Endothelial cell of hepatic sinusoid (primary cell): ENCODE results near the gene OR2H1.

Source experiments
- in situ Hi-C: cut with HindIII; loops from 2 replicates; pipeline ENCODE4 v1.10.0; 2017; ENCODE audit warnings: low sequenced_read_pairs

The OR2H1 gene

DNA sequence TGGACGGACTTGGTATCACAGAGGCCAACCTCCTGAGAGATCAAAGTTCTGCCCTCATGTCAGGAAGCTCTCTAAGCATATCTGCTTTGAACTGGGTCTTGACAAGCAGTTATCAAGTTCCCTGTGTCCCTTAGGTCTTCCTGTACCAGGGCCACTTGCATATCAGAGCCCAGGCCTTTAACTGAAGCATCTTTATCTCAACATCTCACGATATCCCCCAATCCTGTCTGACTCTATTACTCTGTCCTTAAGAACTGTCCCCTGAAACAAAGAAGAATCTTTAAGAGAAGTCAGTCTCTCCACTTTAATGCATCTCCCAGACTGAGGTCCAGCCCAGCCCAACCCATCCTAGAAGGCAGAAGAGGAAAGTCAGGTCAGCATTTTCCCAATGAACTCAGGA lies 22.6 kb downstream of the OR2H1 start:
- in situ Hi-C loops, result loop anchor here (5.0 kb wide), 1 partner anchor 33 kb away; no protein-coding TSS in a partner anchor

DNA sequence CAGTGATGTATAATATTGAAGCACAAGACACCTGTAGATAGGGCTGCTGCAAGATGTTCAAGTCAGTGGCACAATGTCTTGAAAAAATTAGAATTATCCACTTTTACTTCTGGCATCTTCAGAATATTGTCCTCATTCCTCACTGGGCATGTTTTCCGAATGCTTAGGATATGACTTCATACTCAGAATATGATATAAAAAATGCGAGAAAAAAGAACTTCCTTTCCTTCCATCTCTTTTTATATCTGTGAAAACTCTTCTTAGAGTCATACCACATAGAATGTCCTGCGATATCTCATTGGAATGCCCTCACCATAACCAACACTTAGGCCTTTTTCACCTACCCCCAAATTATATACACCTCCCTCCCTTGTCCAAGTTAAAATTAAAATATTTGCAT lies 26.2 kb downstream of the OR2H1 start:
- in situ Hi-C loops, result no loop called here

- in situ Hi-C loops, result no loop called here
These were observed 26.8 kb downstream of the OR2H1 start for GRCh38 chr6:29483735-29484134.

DNA sequence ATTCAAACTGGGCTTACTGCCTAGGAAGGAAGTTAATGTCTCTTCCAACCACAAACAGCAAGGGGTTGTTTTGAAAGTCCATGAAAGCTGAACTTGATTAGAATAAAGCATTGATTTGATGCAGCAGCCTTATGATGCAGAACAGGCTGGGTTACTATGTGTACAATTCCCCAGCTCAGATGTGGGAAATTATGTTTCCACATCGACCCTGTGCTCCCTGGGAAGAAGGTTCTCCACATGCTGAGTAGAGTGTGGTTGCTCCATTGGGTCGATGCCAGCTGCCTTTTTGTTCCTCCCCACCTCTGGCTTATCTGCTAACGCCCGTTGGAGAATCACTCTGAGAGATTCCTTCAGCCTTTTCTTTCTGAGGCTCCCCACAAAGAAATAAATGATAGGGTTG lies 29.6 kb downstream of the OR2H1 start:
- in situ Hi-C loops, result no loop called here

DNA sequence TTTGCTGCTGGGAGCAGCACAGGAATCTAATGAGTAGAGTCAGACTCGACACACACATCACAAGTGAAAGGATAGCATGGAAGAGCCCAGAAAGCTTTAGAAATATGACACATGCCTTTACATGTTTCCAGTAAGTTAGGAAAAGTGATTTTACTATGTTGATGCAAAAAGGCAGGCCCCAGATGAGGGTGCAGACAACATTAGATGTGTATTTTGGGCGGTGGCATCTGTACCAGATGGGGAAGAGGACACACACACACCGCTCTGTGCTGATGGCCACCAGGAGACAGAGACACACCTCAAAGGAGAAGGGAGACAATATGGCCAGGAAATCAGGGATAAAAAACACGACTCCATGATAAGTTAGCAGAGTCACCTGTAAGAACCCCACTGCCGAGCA lies 30.2 kb downstream of the OR2H1 start:
- in situ Hi-C loops, result no loop called here

DNA sequence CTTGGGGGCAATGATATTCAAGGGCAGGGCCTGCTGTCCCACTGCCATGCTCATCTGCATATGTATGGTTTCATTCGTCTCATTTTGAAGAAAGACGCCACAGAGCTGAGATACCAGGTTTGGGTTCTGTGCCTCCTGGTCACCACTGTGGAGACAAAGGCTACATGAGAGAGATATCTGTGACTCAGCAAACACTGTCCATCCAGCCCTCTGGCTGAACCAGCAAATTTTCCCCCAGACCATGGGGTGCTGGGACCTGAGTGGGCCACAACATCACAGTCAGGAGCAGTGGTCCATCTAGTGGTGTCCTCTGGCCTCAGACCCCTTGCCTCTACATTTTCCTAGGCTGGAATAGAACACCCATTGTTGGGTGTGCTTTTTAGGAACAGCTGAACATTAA lies 30.7 kb downstream of the OR2H1 start, which contains the start of gene MAS1L:
TSS of gene MAS1L (minus strand) at position 297 of the 400 bp plus-strand sequence. CDS start at position 243, 54 bp downstream.
- in situ Hi-C loops, result no loop called here

DNA sequence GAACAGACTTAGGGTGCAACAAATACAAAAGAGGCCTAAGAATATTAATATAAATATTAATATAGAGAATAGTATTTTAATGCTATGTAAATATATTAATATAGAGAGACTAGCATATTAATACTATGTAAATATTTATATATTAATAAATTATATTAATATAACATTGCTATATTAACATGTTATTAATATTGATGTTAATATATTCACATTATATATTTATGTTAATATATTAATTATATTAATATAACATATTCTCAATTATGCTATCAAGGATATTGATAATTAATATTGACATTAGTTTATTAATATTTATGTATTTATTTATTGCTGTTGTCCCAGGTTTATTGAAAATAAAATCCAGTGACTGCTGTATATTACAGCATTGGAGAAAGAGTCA lies 31.9 kb downstream of the OR2H1 start:
- in situ Hi-C loops, result no loop called here

GRCh38 chr6:29489286-29489685 lies 32.3 kb downstream of the OR2H1 start:
- in situ Hi-C loops, result no loop called here

GRCh38 chr6:29490055-29490454 lies 33.1 kb downstream of the OR2H1 start:
- in situ Hi-C loops, result no loop called here

- in situ Hi-C loops, result no loop called here
These were observed 33.6 kb downstream of the OR2H1 start for GRCh38 chr6:29490552-29490951.

- in situ Hi-C loops, result no loop called here
These were observed 34.6 kb downstream of the OR2H1 start for GRCh38 chr6:29491574-29491973.

GRCh38 chr6:29493261-29493660 lies 36.3 kb downstream of the OR2H1 start:
- in situ Hi-C loops, result no loop called here

DNA sequence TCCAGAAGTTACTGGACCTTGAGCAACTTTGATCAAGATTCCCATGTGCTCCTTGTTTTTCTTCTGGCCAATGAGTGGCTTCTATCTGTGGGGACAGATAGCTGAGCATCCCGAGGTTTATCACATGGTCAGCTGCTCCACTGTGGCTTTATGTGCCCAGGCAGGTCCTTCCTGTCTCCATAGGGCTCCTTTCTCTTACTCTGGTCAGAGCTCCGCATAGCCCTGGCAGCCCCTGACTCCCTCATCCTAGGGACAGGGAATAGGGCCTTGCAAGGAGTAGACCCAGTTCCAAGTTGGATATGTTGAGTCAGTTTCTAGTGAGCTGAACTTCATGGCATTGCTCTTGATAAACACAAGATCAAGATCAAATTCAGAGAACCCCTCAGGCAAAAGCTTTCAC lies 37.2 kb downstream of the OR2H1 start:
- in situ Hi-C loops, result no loop called here

GRCh38 chr6:29495571-29495970 lies 38.6 kb downstream of the OR2H1 start:
- in situ Hi-C loops, result no loop called here

DNA sequence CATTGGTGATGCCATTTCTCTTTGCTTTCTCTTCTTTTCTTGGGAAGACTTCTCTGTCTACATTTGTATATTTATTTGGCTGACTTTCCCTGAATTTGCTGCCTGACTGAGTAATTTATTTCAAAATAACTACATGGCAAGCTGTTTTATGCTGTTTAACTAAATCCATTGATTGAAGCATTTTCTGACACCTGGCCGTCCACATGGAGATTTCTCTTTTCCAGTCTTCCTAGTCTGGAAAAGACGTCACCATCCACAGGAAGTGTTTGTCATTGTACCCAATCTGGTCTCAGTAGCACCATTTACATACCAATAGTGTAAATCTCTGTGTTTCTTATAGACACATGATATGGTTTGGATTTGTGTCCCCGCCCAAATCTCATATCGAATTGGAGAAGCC lies 40.0 kb downstream of the OR2H1 start:
- in situ Hi-C loops, result no loop called here

GRCh38 chr6:29499704-29500103 lies 42.7 kb downstream of the OR2H1 start:
- in situ Hi-C loops, result loop anchor here (5.0 kb wide), 1 partner anchor 67 kb away; no protein-coding TSS in a partner anchor

GRCh38 chr6:29500594-29500993 lies 43.6 kb downstream of the OR2H1 start:
- in situ Hi-C loops, result loop anchor here (5.0 kb wide), 1 partner anchor 68 kb away; no protein-coding TSS in a partner anchor

DNA sequence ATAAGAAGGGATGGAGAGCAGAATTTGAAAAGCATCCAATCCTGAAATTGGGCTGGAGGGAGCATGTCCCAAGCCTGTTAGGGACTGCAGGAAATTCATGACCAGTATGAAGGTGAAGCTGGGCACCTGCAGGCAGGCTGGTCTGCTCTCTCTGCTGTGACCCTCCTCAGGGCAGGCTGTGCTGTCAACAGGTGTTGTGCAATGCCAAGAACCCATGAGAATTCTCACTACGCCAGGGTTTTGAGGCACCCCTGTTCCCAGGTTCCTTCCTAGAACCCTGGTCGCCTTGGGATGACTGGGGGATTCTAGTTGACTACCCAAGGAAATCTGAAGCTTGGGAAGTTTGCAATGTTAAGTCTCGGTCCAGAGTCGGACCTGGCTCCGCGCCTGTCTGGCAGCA lies 44.2 kb downstream of the OR2H1 start:
- in situ Hi-C loops, result loop anchor here (5.0 kb wide), 1 partner anchor 69 kb away; no protein-coding TSS in a partner anchor

DNA sequence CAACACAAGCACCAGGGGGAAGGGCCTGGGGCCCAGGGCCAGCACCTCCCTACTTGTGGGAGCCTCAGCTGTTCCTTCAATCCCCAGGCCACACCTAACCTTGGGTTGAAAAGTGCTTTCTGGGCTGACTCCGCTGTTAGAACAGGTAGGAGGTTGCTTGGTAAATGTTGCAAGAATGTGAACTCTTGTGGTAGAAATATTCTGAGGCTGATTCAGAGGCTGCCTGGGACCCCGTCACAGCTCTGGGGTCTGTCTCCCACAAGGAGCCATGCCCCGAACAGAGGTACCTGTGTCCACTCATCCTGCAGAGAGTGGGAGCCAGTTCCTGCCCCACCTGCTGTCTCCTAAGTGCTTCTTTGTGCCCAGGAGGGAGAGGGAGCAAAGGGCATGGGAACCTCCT lies 45.2 kb downstream of the OR2H1 start:
- in situ Hi-C loops, result loop anchor here (5.0 kb wide), 1 partner anchor 70 kb away; no protein-coding TSS in a partner anchor

DNA sequence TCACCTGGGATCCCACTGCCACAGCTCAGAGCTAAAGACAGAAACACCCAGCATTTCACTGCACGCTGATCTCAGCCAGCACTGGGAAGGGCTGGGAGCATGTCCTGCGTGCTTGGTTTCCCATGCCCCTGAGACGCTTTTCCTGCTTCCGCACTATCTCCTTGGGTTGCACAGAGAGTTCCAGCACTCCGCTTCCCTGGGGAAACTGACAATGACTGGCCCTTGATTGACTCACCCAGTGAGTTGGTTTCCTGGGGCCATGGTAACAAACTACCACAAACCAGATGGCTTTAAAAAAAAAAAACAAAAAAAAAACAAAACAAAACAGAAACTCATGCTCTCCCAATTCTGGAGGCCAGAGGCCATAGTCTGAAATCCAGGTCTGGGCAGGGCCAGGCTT lies 45.6 kb downstream of the OR2H1 start:
- in situ Hi-C loops, result loop anchor here (5.0 kb wide), 1 partner anchor 70 kb away; no protein-coding TSS in a partner anchor

DNA sequence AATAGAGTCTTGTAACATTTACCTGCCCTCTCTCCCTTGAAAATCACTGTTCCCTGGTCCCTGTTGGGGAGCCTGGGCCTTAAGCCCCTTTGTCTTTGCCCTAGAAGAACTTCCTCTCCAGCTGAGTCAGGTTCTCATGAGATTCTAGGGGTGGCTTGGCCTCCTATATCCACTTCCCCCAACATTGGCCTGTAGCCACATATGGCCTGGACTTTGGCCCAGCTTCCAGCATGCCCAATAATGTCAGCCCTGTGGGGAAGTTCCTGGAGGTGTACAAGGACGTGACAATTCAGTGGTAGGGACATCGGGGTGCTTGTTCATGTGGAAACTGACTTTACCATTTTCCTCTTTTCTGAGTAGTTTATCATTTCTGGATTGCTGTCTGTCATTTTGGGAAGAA lies 48.0 kb downstream of the OR2H1 start:
- in situ Hi-C loops, result loop anchor here (5.0 kb wide), 1 partner anchor 73 kb away; no protein-coding TSS in a partner anchor

DNA sequence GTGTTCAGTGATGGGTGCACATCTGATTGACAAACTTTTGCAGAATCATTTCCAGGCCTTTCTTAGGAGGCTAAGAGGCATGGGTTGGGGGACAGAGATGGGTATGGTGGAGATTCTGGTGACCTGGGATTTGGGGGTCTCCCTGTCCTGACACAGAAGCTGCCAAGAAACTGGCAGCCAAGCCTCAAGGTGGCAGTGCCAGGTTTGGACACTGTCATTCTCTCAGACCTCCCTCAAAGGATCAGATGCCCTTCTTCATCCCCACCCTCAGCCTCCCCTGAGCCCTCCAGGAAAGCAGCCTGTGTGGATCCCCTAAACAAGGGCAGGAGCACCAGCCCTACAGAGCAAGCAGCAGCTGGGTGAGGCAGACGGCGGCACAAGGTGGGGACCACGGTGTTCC lies 48.9 kb downstream of the OR2H1 start:
- in situ Hi-C loops, result no loop called here

DNA sequence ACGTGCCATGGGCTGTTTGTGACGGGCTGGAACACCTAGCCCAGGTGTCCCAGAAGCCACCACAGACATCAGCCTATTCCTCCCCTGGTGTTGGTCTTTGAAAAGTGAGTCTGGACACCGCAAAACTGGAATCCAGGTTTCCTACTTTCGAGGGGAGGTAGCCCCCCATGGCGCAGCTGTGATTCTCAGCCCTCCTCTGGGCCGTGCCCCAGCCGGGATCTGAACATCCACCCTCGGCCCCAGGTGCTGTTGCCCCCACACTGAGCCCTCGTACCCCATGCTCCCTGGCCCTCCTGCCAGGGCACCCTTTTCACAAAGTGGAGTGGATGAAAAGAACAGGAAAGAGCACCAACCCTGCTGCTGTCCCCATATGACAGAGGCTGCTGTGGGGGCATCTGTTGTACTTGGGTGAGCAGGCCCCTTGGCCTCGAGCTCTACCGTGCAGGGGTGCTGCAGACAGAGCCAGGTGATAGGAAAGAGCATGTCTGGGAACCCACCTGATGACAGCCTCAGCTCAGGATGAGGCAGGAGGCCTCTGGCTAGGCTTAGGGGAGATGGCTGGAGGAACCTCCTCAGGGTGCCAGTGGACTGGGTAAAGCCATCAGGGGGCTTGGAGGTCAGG lies 49.6 kb downstream of the OR2H1 start:
- in situ Hi-C loops, result no loop called here
